ENCODE data around the gene ACVR1B. TPM values are rescaled to one million over a fixed set of nuclear protein-coding genes. Genes with fewer than 3 reads are reported as not detected.

Gene ACVR1B
- total RNA-seq, 1 donor from 2014 or later = 18.7 TPM

DNA sequence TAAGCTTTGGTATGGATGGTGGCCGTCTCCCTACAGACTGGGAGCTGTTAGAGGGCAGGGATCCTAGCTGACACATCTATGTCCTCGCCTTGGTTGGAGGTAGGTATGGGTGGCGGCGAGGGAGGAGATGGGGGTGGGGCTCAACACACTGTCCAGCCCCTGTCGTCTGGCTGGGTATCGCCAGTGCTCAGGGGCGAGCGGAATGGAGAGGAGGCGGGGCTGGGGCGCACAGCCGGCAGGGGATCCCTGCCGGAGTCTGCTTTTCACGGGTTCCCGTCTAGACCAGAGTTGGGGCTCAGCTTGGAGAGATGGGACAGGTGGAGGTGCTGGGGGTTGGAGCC lies 71.3 kb downstream of the ACVR1B start:
- no peaks in the 10 kb centered on the region for H3K36me3 ChIP-seq
- DNase-seq (ENCODE audit: low spot score in 2 of 2) = no peak
- no peaks in the 10 kb centered on the region for H3K9me3 ChIP-seq
- TF ChIP-seq, protein P1, sequence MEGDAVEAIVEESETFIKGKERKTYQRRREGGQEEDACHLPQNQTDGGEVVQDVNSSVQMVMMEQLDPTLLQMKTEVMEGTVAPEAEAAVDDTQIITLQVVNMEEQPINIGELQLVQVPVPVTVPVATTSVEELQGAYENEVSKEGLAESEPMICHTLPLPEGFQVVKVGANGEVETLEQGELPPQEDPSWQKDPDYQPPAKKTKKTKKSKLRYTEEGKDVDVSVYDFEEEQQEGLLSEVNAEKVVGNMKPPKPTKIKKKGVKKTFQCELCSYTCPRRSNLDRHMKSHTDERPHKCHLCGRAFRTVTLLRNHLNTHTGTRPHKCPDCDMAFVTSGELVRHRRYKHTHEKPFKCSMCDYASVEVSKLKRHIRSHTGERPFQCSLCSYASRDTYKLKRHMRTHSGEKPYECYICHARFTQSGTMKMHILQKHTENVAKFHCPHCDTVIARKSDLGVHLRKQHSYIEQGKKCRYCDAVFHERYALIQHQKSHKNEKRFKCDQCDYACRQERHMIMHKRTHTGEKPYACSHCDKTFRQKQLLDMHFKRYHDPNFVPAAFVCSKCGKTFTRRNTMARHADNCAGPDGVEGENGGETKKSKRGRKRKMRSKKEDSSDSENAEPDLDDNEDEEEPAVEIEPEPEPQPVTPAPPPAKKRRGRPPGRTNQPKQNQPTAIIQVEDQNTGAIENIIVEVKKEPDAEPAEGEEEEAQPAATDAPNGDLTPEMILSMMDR (IDR thresholded peaks at IDR 0.05) = no peak
- H3K4me1 ChIP-seq = peaks cover 7 to 28% of the 10 kb centered on the region in 2 donors
- intact Hi-C loops (cut with DNase I) = loop anchor here (1.0 to 10.0 kb wide), 4 partner anchors 17 to 982 kb away; partner anchors contain the start of genes ACVR1B, EIF4B and TAMALIN
- H3K27ac ChIP-seq = peak overlapping the region in 1 of 2 donors; percentile 6
- peak overlapping the region; percentile 67 to 69 for H3K4me3 ChIP-seq
- no peaks in the 10 kb centered on the region for H3K27me3 ChIP-seq

DNA sequence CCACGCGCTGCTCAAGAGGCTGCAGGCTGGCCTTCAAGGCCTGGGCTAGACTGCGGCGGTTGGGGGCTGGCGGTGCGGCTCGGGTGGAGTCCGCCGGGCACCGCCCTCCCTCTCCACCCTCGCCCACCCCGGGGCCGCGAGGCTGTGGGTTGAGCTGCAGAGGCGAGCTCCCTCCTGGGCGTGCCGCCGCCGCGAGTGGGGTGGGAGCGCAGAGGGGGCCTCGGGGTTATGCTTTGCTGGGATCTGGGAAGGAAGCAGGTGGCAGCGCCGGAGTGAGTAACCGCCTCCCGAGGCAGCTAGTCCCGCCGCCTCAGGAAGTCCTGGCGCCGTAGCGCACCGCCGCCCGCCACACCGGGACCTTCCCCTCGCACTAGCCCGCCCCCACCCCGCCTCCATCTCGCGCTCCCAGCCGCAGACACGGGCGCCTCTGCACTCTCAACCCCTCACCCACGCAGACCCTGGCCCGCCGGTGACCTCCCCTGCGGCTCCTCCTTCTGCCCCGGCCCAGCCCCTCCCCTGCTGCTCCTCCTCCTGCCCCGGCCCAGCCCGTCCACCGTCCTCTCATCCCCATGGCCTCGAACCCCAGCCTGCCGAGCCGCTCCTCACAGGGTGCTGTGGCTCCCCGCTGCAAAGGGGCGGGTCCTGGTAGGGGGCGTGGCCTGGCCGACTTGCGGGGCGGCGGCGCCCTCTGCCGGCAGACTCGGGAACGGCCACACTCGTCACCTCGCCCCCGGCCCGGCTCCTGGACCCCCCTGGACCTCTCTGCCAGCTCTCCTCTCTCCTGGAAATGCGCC lies 71.9 kb downstream of the ACVR1B start:
- H3K27me3 ChIP-seq = no peaks in the 10 kb centered on the region
- H3K4me3 ChIP-seq = peak overlapping the region; percentile 67 to 69
- TF ChIP-seq, protein P1 (IDR thresholded peaks at IDR 0.05) = peak; percentile 97 to 98 (median 98)
- H3K4me1 ChIP-seq = peaks cover 7 to 28% of the 10 kb centered on the region in 2 donors
- H3K36me3 ChIP-seq = no peaks in the 10 kb centered on the region
- H3K9me3 ChIP-seq = no peaks in the 10 kb centered on the region
- peak overlapping the region in 1 of 2 donors; percentile 44 for H3K27ac ChIP-seq
- DNase-seq (ENCODE audit: low spot score in 2 of 2) = peak in 1 of 2 donors; percentile 93
- intact Hi-C loops (cut with DNase I) = loop anchor here (1.0 to 10.0 kb wide), 4 partner anchors 17 to 981 kb away; partner anchors contain the start of genes ACVR1B, EIF4B and TAMALIN

DNA sequence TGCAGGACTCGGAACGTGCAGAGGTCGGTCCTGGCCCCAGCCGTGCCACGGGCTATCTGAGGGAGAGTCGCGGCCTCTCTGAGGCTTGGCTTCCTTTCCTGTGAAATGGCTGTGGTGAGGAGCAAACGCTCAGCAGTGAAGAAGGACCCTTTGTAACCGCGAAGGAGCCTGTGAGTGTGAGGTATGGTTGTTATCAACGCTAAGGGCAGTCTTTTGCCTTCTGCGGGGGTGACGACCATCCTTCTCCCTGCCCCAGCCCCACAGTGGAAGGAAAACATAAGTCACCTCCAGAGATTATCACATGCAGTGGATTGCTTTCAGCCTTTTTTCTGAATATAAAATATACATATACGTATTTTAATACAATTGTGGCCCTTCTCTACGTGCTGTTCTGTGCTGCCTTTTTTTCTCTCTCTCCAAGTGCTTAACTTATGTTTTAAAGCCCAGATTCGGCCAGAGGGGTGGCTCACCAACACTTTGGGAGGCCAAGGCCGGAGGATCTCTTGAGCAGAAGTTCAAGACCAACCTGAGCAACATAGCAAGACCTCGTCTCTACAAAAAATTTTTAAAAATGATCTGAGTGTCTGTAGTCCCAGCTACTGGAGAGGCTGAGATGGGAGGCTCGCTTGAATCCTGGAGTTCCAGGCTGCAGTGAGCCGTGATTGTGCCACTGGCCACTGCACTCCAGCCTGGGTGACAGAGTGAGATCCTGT lies 72.6 kb downstream of the ACVR1B start:
- Histone ChIP-seq H3K9me3 (no peaks in the 10 kb centered on the region), H3K27me3 (no peaks in the 10 kb centered on the region), H3K4me3 (peak overlapping the region; percentile 67 to 69), H3K4me1 (peaks cover 7 to 28% of the 10 kb centered on the region in 2 donors), H3K27ac (peak overlapping the region in 1 of 2 donors; percentile 44), H3K36me3 (no peaks in the 10 kb centered on the region)
- DNase-seq (ENCODE audit: low spot score in 2 of 2) = peak in 1 of 2 donors; percentile 62
- intact Hi-C loops (cut with DNase I) = loop anchor here (1.0 to 10.0 kb wide), 4 partner anchors 18 to 981 kb away; partner anchors contain the start of genes ACVR1B, EIF4B and TAMALIN
- TF ChIP-seq, protein P1 (IDR thresholded peaks at IDR 0.05) = no peak

DNA sequence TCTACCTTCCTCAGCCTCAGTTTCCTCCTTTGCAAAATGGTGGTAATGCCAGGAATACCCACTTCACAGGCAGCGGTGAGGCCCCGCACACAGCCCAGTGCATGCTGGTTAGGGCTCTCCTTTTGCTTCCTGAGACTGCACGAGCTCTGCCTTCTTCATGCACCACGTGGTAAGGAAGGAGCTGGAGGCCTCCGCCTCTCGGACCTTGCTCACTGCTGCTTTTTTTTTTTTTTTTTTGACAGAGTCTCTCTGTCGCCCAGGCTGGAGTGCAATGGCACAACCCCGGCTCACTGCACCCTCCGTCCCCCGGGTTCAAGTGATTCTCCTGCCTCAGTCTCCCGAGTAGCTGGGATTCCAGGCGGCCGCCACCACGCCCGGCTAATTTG lies 73.3 kb downstream of the ACVR1B start:
- Histone ChIP-seq H3K9me3 (no peaks in the 10 kb centered on the region), H3K27me3 (no peaks in the 10 kb centered on the region), H3K4me1 (peaks cover 7 to 28% of the 10 kb centered on the region in 2 donors), H3K4me3 (peak overlapping the region; percentile 36 to 69), H3K27ac (peak overlapping the region; percentile 76 to 84), H3K36me3 (no peaks in the 10 kb centered on the region)
- TF ChIP-seq, protein P1 (IDR thresholded peaks at IDR 0.05) = no peak
- DNase-seq (ENCODE audit: low spot score in 2 of 2) = no peak
- intact Hi-C loops (cut with DNase I) = loop anchor here (1.0 to 10.0 kb wide), 5 partner anchors 26 to 980 kb away; partner anchors contain the start of genes ACVR1B, ATG101, EIF4B and NR4A1

DNA sequence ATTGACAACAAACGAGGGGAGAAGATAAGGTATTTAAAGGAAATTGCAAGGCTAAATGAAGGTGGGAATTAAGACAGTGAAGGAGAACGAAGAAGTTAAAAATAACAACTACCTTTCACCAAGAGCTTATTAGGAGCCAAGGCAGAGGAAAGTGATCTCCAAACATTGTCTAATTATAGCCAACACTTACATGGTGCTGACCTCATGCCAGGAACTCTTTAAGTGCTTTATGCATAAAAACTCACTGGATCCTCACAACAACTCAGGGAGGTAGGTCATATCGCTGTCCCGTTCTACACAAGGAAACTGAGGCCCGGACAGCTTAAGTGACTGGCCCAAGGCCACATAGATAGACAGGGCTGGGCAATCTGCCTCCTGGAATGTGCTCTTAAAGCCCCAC lies 74.8 kb downstream of the ACVR1B start:
- Histone ChIP-seq H3K9me3 (no peaks in the 10 kb centered on the region), H3K4me1 (peaks cover 7 to 28% of the 10 kb centered on the region in 2 donors), H3K27ac (peak overlapping the region; percentile 76 to 84), H3K27me3 (no peaks in the 10 kb centered on the region), H3K4me3 (no peak overlapping the region), H3K36me3 (no peaks in the 10 kb centered on the region)
- no peak for DNase-seq (ENCODE audit: low spot score in 2 of 2)
- TF ChIP-seq, protein P1 (IDR thresholded peaks at IDR 0.05) = no peak
- intact Hi-C loops (cut with DNase I) = loop anchor here (10.0 kb wide), 1 partner anchor 979 kb away; the partner anchor contains the start of gene EIF4B

Data from ascending aorta (tissue), 2 donors.